Measurements from ENCODE around the gene CD27.

DNA sequence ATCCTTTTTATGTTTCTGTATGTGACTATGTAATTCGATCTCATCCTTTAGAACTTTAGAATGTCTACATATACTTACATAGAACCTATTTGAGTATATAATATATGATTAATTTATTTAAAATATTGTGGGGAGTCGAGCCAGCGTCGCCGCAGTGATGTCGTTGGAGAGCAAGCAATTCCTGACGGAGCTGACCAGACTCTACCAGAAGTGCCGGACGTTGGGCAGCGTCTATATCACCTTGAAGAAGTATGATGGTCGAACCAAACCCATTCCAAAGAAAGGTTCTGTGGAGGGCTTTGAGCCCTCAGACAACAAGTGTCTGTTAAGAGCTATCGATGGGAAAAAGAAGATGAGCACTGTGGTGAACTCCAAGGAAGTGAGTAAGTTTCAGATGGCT lies 6.4 kb upstream of the CD27 start:
- TF ChIP-seq, protein P1, sequence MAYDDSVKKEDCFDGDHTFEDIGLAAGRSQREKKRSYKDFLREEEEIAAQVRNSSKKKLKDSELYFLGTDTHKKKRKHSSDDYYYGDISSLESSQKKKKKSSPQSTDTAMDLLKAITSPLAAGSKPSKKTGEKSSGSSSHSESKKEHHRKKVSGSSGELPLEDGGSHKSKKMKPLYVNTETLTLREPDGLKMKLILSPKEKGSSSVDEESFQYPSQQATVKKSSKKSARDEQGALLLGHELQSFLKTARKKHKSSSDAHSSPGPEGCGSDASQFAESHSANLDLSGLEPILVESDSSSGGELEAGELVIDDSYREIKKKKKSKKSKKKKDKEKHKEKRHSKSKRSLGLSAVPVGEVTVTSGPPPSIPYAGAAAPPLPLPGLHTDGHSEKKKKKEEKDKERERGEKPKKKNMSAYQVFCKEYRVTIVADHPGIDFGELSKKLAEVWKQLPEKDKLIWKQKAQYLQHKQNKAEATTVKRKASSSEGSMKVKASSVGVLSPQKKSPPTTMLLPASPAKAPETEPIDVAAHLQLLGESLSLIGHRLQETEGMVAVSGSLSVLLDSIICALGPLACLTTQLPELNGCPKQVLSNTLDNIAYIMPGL (CRISPR knock-in tag; IDR thresholded peaks at IDR 0.05): no peak
- TF ChIP-seq, protein P2, sequence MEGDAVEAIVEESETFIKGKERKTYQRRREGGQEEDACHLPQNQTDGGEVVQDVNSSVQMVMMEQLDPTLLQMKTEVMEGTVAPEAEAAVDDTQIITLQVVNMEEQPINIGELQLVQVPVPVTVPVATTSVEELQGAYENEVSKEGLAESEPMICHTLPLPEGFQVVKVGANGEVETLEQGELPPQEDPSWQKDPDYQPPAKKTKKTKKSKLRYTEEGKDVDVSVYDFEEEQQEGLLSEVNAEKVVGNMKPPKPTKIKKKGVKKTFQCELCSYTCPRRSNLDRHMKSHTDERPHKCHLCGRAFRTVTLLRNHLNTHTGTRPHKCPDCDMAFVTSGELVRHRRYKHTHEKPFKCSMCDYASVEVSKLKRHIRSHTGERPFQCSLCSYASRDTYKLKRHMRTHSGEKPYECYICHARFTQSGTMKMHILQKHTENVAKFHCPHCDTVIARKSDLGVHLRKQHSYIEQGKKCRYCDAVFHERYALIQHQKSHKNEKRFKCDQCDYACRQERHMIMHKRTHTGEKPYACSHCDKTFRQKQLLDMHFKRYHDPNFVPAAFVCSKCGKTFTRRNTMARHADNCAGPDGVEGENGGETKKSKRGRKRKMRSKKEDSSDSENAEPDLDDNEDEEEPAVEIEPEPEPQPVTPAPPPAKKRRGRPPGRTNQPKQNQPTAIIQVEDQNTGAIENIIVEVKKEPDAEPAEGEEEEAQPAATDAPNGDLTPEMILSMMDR (IDR thresholded peaks at IDR 0.05): no peak
- TF ChIP-seq, protein P3, sequence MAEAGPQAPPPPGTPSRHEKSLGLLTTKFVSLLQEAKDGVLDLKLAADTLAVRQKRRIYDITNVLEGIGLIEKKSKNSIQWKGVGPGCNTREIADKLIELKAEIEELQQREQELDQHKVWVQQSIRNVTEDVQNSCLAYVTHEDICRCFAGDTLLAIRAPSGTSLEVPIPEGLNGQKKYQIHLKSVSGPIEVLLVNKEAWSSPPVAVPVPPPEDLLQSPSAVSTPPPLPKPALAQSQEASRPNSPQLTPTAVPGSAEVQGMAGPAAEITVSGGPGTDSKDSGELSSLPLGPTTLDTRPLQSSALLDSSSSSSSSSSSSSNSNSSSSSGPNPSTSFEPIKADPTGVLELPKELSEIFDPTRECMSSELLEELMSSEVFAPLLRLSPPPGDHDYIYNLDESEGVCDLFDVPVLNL (CRISPR knock-in tag; IDR thresholded peaks at IDR 0.05; ENCODE audit: borderline replicate concordance, low read depth): no peak
- TF ChIP-seq, protein P4, sequence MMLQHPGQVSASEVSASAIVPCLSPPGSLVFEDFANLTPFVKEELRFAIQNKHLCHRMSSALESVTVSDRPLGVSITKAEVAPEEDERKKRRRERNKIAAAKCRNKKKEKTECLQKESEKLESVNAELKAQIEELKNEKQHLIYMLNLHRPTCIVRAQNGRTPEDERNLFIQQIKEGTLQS (CRISPR knock-in tag; conservative IDR thresholded peaks at IDR 0.05): no peak
- TF ChIP-seq IRF2 (CRISPR knock-in tag; IDR thresholded peaks at IDR 0.05; ENCODE audit: borderline replicate concordance, low read depth) (no peak), ZNF416 (CRISPR knock-in tag; IDR thresholded peaks at IDR 0.05) (no peak), MYBL2 (CRISPR knock-in tag; IDR thresholded peaks at IDR 0.05) (no peak), SP1 (CRISPR knock-in tag; conservative IDR thresholded peaks at IDR 0.05) (no peak), NFATC4 (CRISPR knock-in tag; IDR thresholded peaks at IDR 0.05) (no peak), CREB1 (CRISPR knock-in tag; IDR thresholded peaks at IDR 0.05) (no peak)
- TF ChIP-seq, protein P5, sequence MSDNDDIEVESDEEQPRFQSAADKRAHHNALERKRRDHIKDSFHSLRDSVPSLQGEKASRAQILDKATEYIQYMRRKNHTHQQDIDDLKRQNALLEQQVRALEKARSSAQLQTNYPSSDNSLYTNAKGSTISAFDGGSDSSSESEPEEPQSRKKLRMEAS (CRISPR knock-in tag; IDR thresholded peaks at IDR 0.05): no peak
- TF ChIP-seq, protein P6, sequence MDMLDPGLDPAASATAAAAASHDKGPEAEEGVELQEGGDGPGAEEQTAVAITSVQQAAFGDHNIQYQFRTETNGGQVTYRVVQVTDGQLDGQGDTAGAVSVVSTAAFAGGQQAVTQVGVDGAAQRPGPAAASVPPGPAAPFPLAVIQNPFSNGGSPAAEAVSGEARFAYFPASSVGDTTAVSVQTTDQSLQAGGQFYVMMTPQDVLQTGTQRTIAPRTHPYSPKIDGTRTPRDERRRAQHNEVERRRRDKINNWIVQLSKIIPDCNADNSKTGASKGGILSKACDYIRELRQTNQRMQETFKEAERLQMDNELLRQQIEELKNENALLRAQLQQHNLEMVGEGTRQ (CRISPR knock-in tag; IDR thresholded peaks at IDR 0.05): no peak
- TF ChIP-seq, protein P7, sequence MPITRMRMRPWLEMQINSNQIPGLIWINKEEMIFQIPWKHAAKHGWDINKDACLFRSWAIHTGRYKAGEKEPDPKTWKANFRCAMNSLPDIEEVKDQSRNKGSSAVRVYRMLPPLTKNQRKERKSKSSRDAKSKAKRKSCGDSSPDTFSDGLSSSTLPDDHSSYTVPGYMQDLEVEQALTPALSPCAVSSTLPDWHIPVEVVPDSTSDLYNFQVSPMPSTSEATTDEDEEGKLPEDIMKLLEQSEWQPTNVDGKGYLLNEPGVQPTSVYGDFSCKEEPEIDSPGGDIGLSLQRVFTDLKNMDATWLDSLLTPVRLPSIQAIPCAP (CRISPR knock-in tag; IDR thresholded peaks at IDR 0.05): no peak
- TF ChIP-seq, protein P8, sequence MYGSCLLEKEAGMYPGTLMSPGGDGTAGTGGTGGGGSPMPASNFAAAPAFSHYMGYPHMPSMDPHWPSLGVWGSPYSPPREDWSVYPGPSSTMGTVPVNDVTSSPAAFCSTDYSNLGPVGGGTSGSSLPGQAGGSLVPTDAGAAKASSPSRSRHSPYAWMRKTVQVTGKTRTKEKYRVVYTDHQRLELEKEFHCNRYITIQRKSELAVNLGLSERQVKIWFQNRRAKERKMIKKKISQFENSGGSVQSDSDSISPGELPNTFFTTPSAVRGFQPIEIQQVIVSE (CRISPR knock-in tag; IDR thresholded peaks at IDR 0.05; ENCODE audit: borderline replicate concordance): no peak
